HEK293 (cell line): ENCODE measurements around the gene POLR2H.
A peak's percentile ranks its signal among the peaks of the same experiment; 100 is the strongest.

Experiments
- CTCF ChIA-PET: fragments of 350-600 bp; formaldehyde crosslinking; extraction: SDS; loops from one replicate; lab custom pipeline; 2021; ENCODE audit warnings: antibody characterized with exemption; lab: Yijun Ruan, JAX
- POLR2A ChIA-PET: fragments of 300-600 bp; formaldehyde crosslinking; extraction: SDS; loops from one replicate; lab custom pipeline; 2020; ENCODE audit warnings: antibody characterized with exemption, inconsistent platforms; lab: Yijun Ruan, JAX
- H3K27ac ChIP-seq: fragments of 200-500 bp; sonication (Bioruptor generic); 2 replicates; pipeline ENCODE4 v1.5.1; 2014; ENCODE audit warnings: low read depth, low read length, control low read depth, inconsistent platforms; ENCODE audit errors: extremely low read depth
- H3K36me3 ChIP-seq, 2 experiments: fragments of 200-500 bp in 1 of 2; sonication (Bioruptor generic) in 1 of 2; 1 replicate in 1 of 2; 2 replicates in 1 of 2; pipeline ENCODE4 v1.5.1; 2014 to 2017; ENCODE audit warnings: inconsistent platforms in 2 of 2, low read length in 2 of 2; ENCODE audit not compliant: control insufficient read depth in 2 of 2, insufficient read depth in 1 of 2
- H3K4me1 ChIP-seq: fragments of 200-500 bp; sonication (Bioruptor generic); 2 replicates; pipeline ENCODE4 v1.5.1; 2014; ENCODE audit warnings: mild to moderate bottlenecking, low read length, inconsistent platforms; ENCODE audit not compliant: control insufficient read depth, insufficient read depth
- H3K4me3 ChIP-seq: 2 replicates; pipeline ENCODE4 v1.5.1; 2011; ENCODE audit warnings: low read depth, mild to moderate bottlenecking, control low read depth, low read length, moderate library complexity
- H3K9me3 ChIP-seq: fragments of 200-500 bp; sonication (Bioruptor generic); 2 replicates; pipeline ENCODE4 v1.5.1; 2014; ENCODE audit warnings: low read depth, low read length, inconsistent platforms; ENCODE audit not compliant: control insufficient read depth, insufficient read depth
- HOXA7 ChIP-seq: sonication (generic); formaldehyde crosslinking; IDR thresholded peaks from 2 replicates; pipeline ENCODE4 v1.8.1; 2022; ENCODE audit warnings: missing genetic modification reagents, borderline replicate concordance
- PBX3 ChIP-seq: sonication (generic); formaldehyde crosslinking; IDR thresholded peaks from 2 replicates; pipeline ENCODE4 v1.8.1; 2022; ENCODE audit warnings: mild to moderate bottlenecking, moderate library complexity, missing genetic modification reagents
- SALL2 ChIP-seq: fragments of 450-650 bp; formaldehyde crosslinking; IDR thresholded peaks from 2 replicates; pipeline ENCODE4 v1.5.0; 2017; ENCODE audit warnings: missing biosample characterization, mild to moderate bottlenecking, missing genetic modification characterization, borderline replicate concordance
- TCF7L2 ChIP-seq: IDR thresholded peaks from 2 replicates; pipeline ENCODE4 v1.6.1; 2011; ENCODE audit warnings: low read depth, mild to moderate bottlenecking, inconsistent platforms, low read length, moderate library complexity, borderline replicate concordance
- ZBTB26 ChIP-seq: fragments of 450-650 bp; formaldehyde crosslinking; optimal IDR thresholded peaks from 2 replicates; pipeline ENCODE3; 2016; ENCODE audit warnings: missing biosample characterization, mild to moderate bottlenecking, missing genetic modification characterization
- ZNF10 ChIP-seq: fragments of 450-650 bp; formaldehyde crosslinking; IDR thresholded peaks from 2 replicates; pipeline ENCODE4 v1.5.1; 2017; ENCODE audit warnings: missing biosample characterization, missing genetic modification characterization
- ZNF16 ChIP-seq: fragments of 450-650 bp; formaldehyde crosslinking; IDR thresholded peaks from 2 replicates; pipeline ENCODE4 v1.5.1; 2016; ENCODE audit warnings: low read depth, missing biosample characterization, missing genetic modification characterization
- ZNF19 ChIP-seq: fragments of 450-650 bp; formaldehyde crosslinking; IDR thresholded peaks from 2 replicates; pipeline ENCODE4; 2016; ENCODE audit warnings: missing biosample characterization, missing genetic modification characterization, low read depth
- ZNF223 ChIP-seq: fragments of 450-650 bp; formaldehyde crosslinking; IDR thresholded peaks from 2 replicates; pipeline ENCODE4 v1.5.1; 2016; ENCODE audit warnings: missing biosample characterization, missing genetic modification characterization
- ZNF398 ChIP-seq: fragments of 450-650 bp; formaldehyde crosslinking; IDR thresholded peaks from 2 replicates; pipeline ENCODE4 v1.5.1; 2017; ENCODE audit warnings: missing biosample characterization, missing genetic modification characterization
- ZNF544 ChIP-seq: fragments of 450-650 bp; formaldehyde crosslinking; IDR thresholded peaks from 2 replicates; pipeline ENCODE4 v1.5.0; 2017; ENCODE audit warnings: missing biosample characterization, missing genetic modification characterization
- ZNF555 ChIP-seq: fragments of 450-650 bp; formaldehyde crosslinking; conservative IDR thresholded peaks from 2 replicates; pipeline ENCODE4 v1.5.1; 2017; ENCODE audit warnings: missing biosample characterization, mild to moderate bottlenecking, missing genetic modification characterization, inconsistent platforms
- ZNF76 ChIP-seq: fragments of 450-650 bp; formaldehyde crosslinking; IDR thresholded peaks from 2 replicates; pipeline ENCODE4; 2016; ENCODE audit warnings: low read depth, missing biosample characterization, missing genetic modification characterization, borderline replicate concordance
- ZSCAN4 ChIP-seq: fragments of 450-650 bp; formaldehyde crosslinking; IDR thresholded peaks from 2 replicates; pipeline ENCODE4 v1.5.1; 2017; ENCODE audit warnings: missing biosample characterization, missing genetic modification characterization

POLR2H gene

GRCh38 chr3:184366619-184367289, 5.2 kb downstream of the POLR2H start:
- TF ChIP-seq ZNF223 (tag by site-specific recombination) (no peak), SALL2 (tag by site-specific recombination) (no peak), ZSCAN4 (tag by site-specific recombination) (peak; percentile 85), ZNF16 (tag by site-specific recombination) (no peak), ZNF398 (no peak), ZNF76 (tag by site-specific recombination) (no peak), ZNF19 (tag by site-specific recombination) (no peak)
- H3K9me3 ChIP-seq, result no peaks in the 10 kb centered on the region
- ChIA-PET CTCF (interaction anchor here (0.6 to 7.7 kb wide), 5 partner anchors 11 to 174 kb away, joined by 3 to 85 read pairs (median 3); no protein-coding TSS in a partner anchor), POLR2A (interaction anchor here (0.6 kb wide), 1 partner anchor 12 kb away, joined by 3 read pairs; no protein-coding TSS in a partner anchor)
- peaks cover 7 to 51% of the 10 kb centered on the region in 2 experiments; a peak in 2 of 3 replicates for H3K36me3 ChIP-seq
- H3K4me1 ChIP-seq, result no peaks in the 10 kb centered on the region
- no peak overlapping the region for H3K4me3 ChIP-seq
- no peak overlapping the region for H3K27ac ChIP-seq

GRCh38 chr3:184368116-184368515, 6.6 kb downstream of the POLR2H start:
- ChIA-PET POLR2A (no interaction called here), CTCF (interaction anchor here (1.2 to 7.7 kb wide), 2 partner anchors 100 to 145 kb away, joined by 6 to 85 read pairs; no protein-coding TSS in a partner anchor)
- no peak for TF ChIP-seq ZNF555 (tag by site-specific recombination)
- TF ChIP-seq PBX3, result no peak
- TF ChIP-seq HOXA7 (CRISPR knock-in tag), result no peak
- TF ChIP-seq ZNF544 (tag by site-specific recombination), result no peak
- no peak for TF ChIP-seq TCF7L2
- TF ChIP-seq ZNF10 (tag by site-specific recombination), result no peak
- TF ChIP-seq ZBTB26 (tag by site-specific recombination), result no peak
- Histone ChIP-seq H3K36me3 (peaks cover 7 to 51% of the 10 kb centered on the region in 2 experiments; a peak in 2 of 3 replicates), H3K9me3 (no peaks in the 10 kb centered on the region), H3K27ac (no peak overlapping the region), H3K4me1 (no peaks in the 10 kb centered on the region), H3K4me3 (no peak overlapping the region)
